OCI-M2 (cell line): ENCODE measurements around the gene OR10H3.
"Not testable (repeated sequence)": the region's sequence is repeated elsewhere in the genome, so short reads cannot be mapped to it uniquely, and the experiment has no call there.

Experiments
- DNase-seq: peaks from one replicate; lab custom pipeline; 2025; ENCODE audit not compliant: unreplicated experiment; lab: John Stamatoyannopoulos, UW

The OR10H3 gene, protein sequence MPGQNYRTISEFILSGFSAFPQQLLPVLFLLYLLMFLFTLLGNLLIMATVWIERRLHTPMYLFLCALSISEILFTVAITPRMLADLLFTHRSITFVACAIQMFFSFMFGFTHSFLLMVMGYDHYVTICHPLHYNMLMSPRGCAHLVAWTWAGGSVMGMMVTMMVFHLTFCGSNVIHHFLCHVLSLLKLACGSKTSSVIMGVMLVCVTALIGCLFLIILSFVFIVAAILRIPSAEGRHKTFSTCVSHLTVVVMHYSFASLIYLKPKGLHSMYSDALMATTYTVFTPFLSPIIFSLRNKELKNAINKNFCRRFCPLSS

DNA sequence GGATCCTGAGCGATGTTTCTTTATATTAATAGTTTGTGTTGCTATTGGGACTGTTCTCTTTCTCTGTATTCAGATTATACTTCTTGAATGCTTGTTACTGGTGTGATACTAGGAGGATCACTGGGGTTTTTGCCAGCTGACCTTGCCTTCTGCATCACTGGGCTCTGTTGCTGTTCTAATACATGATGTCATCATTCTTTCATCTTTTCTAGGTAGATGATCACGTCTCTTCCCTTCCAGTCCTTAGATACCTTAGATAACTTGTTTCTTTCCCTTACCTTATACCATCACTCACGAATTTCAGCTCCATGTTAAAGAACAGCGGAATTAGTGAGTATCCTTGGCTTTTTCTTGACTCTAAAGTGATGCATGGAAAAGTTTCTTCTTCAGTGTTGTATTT, at the start of gene OR10H3:
Gene OR10H3 (plus strand): TSS at position 264 of the 400 bp plus-strand sequence. CDS start 3,408 bp downstream, outside the sequence.
- DNase-seq = no peak

DNA sequence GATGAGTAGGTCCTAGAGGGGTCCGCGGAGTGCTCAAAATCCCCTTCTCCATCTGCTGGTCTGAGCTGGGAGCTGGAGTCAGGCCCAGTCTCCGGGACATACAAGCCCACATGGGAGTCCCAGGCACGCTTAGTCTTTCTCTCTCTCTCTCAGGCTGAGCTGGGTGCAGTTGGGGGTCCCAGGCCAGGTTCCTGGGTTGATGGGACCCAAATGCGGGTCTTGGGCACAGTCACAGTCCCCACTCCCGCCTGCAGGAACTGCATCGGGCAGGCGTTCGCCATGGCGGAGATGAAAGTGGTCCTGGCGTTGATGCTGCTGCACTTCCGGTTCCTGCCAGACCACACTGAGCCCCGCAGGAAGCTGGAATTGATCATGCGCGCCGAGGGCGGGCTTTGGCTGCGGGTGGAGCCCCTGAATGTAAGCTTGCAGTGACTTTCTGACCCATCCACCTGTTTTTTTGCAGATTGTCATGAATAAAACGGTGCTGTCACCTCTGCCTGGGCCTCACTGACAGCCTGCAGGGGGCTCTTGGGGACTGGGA, 41.1 kb upstream of the OR10H3 start:
- DNase-seq = no peak

DNA sequence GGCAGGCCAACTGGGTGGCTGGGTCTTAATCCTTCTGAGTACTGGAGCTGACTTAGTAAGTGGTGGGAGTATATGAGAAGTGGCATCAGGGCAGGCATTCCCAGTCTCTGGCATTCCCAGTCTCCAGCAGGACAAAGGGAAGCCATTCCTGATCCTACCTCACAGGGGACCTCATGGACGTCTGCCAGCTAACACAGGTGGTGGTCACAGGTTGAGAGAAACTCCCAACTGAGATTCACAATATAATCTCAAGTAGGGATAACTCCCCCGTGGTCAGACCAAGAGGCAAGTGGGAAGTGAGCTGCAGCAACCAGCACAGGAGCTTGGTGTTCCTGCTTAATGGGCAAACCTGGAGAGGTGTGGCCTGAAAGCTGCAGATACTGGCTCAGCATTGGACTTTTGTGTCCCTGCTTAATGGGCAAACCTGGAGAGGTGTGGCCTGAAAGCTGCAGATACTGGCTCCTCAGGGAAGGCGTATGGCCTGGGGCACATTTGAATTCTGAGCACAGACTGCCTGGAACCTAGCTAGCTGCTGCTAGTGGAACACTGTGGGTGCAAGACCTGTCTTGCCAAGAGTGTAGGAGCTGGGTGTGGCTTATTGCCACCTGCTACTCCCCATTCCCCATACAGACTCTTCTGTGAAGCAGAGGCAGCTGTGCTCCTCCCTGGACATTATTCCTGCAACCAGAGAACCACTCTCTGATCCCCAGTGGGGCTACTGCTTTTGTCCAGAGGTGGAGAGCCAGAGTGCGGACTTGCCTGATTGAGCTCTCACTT, 35.8 kb upstream of the OR10H3 start:
- no peak for DNase-seq

DNA sequence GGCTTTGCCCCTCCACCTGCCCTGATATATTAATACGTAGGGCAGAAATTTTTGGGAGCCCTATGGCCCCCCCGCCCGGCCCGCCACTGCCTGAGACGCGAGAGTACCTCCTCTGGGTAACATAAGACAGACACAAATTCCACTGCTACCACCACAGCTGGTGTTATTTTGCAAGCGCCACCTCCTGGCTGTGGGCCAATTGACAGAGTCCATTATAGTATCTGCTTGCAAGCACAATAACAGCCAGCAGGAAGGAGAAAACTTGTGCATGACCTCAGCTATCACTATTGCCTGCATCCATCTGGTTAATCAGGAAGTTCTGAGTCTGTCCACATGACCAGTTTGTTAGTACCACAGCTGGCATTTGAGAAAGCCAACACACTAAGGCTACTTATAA, 35.3 kb upstream of the OR10H3 start:
- no peak for DNase-seq

DNA sequence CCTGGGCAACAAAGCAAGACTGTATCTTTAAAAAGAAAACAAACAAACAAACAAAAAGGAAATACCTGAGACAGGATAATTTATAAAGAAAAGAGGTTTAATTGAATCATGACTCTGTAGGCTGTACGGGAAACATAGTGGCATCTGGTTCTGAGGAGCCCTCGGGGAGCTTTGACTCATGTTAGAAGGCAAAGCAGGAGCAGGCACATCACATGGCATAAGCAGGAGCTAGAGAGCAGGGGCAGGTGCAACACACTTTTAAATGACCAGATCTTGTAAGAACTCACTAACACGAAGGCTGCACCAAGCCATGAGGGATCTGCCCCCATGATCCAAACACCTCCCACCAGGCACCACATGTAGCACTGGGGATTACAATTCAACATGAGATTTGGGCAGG, 23.1 kb upstream of the OR10H3 start:
- DNase-seq = no peak

DNA sequence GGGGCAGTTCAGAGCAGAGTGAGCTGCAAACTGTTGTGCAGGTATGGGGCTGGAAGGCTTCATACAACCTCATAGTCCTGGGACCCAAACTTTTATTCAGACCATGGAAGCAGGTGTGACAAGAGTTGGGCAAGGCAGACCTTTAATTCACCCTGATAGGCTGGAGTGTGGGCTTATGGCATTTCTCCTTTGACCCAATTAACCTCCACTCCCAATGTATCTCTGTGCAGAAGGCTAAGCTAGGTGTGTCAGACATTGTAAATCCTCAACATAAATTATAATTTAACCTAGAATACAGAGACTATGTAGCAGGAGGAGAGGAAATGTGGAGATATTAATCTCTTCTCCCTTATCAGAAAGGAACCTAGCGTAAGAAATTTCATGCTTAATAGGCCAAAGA, 22.1 kb upstream of the OR10H3 start:
- DNase-seq = no peak

DNA sequence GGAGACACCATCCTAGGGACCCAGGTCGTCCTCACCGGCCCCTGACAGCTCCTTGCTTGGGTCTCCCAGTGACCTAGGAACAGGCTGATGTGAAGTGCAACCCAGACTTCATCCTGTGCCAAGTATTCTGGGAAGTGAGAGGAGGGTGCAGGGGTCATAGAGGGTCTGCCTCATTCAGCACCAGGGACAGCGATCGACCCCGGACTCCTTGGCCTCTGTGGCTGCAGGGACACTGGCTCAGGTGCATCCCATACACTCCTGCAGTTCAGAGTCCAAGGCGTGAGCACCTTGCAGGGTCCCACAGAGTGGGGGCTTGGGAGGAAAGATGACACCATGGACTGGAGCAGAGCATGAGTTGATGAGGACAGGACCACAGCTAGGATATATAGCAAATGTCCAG, 20.0 kb upstream of the OR10H3 start:
- no peak for DNase-seq

DNA sequence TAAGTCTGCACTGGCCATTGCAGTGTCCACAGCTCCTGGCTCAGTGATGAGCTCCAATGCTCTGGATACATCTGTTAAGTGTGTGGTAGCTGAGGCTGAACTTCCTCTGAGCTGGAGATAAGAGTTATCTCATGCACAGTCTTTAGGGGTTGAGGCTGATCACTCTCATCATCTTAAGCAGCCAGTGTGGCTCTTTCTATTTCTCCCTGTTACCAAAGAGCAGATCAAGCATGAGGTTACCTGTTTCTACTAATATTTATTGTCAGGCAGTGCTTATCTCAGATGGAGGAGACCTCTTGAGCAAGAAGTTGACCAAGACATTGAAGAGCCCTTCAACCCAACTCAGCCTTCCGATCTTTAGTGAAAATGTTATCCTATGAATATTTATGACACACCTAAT, 16.5 kb upstream of the OR10H3 start:
- DNase-seq = no peak

DNA sequence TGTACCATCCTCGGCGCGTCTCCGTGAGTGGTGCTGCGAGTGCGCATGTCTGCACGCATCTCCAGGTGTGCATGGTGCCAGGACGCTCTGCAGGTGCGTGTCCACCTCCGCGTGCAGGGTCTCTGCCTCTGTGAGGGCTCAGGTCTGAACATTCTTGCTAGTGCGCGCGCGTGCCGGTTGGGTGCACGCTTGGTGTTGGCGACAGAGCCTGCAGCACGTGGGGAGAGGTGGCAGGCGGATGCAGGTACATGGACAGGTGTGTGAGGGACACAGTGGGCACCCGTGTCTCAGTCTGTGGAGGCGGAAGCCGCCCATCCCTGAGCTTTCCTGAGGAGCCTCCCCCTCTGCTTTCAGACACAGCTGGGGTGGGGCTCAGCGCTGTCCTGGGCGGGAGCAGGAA, 14.8 kb upstream of the OR10H3 start:
- no peak for DNase-seq

DNA sequence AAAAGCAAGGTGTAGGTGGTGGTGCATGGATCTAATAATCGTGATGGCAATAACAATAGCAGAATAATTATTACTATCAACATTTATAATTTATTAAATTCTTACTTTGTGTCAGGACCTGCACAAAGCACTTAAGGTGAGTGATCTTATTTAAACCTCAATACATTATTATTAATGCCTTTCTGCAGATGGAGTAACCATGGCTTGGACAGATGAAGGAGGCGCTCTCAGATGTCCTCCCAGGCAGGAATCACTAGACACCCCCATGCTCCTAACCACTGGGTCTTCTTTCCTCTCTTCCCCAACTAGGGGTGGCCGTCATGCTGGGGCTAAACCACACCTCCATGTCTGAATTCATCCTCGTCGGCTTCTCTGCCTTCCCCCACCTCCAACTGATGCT, 10.1 kb upstream of the OR10H3 start, which contains the start of gene OR10H2:
Gene OR10H2 (plus strand): TSS at position 301 of the 400 bp plus-strand sequence. CDS start 20 bp downstream, at position 321.
- DNase-seq = no peak

DNA sequence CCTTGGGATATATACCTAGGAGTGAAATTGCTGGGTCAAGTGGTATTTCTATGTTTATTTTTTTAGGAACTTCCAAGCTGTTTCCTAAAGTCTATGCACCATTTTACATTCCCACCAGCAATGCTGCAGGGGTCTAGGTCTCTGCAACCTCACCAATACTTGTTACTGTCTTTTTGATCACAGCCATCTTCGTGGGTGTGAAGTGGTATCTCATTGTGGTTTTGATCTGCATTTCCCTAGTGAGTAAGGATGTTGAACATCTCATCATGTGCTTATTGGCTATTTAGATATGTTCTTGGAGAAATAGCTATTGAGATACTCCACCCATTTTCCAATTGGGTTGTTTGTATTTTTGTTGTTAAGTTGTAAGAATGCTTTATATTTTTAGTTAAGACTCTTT, 7.2 kb upstream of the OR10H3 start:
- DNase-seq = no peak

DNA sequence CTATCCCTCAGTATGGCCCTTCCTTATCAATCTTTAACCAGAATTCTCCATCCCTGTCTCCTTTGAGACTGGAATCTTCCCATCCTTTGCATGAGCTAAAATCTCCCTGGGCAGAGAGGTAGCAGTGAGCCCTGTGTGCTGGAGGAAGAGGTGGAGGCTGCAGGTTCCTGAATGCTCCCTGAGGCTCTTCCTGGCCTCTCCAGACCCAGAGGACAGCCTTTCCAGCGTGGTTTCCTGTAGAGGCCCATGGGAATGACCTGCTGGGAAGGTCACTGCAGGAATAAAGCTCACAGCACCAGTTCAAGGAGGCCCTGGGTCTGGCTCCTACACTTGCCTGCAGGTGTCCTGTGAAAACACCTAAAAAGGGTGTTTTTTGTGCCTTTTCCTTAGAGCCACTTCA, 5.4 kb upstream of the OR10H3 start:
- DNase-seq = no peak

DNA sequence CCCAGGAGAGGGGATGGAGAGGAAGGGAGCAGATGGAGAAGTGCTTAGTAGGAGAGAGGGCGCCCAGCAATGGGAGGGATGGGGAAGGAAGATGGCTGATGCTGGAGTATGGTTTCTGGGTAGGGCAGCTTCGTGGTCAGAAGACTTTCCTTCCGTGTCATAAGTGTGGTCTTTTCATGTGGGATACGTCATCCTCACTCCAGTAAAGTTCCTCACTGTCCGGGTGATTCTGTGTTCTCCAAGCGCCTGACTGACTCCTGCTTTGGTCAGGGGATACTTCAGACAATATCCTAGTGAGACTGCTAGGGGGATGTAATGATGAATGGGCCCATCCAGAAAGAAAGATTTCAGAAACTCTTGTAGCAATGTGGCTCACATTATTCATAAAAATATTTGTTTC, 3.9 kb upstream of the OR10H3 start:
- DNase-seq = no peak

DNA sequence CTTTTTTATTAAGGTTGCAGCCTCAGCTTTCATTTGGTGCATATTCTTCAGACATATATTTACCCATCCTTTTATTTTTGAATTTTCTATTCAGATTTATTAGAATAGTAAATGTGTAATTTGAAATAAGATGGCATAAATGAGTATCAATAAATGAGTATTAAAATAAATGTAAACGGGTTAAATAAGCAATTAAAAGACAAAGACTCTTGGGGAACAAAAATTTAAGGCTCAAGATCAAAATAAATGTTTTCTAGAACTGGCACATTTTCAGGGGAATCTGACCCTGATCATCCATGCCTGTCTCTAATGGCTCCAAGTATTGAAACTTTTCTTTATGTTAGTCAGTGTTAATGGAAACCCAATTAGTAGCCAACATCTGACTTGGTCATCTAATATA, 3.0 kb downstream of the OR10H3 start:
- DNase-seq = no peak

DNA sequence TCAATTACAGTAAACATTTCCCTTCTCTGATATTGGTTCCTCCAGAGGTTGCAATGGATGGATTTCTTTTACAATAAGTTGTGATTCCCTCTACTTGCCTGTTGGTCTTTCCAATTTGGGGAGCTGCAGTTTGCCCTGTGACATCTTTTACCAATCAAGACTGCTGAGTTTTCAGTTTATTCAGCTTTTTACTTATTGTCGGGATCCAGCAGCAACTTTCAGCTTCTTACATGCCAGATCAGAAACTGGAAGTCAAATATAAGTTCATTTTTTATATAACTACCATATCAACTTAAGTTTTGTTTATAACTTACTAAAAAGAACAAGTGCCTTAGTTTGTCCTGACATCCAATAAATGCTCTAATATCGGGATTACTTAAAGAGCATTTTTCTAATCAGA, 10.5 kb downstream of the OR10H3 start:
- DNase-seq = no peak

DNA sequence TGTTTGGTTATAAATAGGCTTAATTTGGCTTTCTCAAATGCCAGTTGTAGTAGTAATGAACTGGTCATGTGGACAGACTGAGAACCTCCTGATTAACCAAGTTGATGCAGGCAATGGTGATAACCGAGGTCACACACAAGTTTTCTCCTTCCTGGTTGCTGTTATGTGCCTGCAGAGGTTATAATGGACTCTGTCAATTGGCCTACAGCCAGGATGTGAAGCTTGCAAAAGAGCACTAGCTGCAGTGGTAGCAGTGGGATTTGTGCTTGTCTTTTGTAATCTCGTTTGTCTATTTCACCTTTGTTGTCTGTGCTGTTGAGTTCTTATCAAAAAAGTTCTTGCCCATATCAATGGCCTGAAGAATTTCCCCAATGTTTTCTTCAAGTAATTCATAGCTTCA, 20.6 kb downstream of the OR10H3 start:
- no peak for DNase-seq

DNA sequence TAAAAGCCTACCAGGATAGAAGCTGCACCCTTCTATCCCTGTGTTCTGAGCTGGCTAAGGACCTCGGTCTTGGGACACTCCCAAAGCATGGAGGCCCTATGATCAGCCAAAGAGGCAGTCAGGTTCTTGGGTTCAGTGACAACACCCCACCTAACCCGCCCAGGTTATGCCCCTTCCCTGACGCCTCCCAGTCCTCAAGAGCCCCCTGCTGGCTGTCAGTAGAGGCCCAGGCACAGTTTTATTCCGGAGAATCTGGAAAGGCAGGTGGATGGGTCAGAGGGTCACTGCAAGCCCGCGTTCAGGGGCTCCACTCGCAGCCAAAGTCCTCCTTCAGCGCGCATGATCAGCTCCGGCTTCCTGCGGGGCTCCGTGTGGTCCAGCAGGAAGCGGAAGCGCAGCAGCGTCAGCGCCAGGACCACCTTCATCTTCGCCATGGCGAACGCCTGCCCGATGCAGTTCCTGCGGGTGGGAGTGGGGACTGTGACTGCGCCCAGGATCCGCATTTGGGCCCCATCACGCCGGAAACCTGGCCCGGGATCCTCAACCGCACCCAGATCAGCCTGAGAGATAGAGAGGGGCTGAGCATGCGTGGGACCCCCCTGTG, 22.3 kb downstream of the OR10H3 start:
- DNase-seq = no peak

DNA sequence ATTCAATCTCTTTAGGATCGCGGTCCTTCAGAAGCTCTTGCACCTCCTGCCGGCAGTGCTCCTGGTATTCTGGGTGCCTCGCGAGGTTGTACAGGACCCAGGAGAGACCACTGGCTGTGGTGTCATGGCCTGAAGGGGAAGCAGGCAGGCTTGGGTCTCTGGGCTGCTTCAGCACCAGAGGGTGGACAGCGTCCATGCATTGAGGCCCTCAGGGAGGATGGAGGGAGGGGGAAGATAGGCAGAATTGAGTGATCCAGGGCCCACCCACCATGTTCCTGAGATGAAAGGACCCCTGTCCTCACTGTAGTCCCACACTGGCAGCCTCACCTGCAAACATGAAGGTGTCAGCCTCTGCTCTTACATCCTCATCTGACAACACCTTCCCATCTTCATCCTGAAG, 31.8 kb downstream of the OR10H3 start:
- no peak for DNase-seq

DNA sequence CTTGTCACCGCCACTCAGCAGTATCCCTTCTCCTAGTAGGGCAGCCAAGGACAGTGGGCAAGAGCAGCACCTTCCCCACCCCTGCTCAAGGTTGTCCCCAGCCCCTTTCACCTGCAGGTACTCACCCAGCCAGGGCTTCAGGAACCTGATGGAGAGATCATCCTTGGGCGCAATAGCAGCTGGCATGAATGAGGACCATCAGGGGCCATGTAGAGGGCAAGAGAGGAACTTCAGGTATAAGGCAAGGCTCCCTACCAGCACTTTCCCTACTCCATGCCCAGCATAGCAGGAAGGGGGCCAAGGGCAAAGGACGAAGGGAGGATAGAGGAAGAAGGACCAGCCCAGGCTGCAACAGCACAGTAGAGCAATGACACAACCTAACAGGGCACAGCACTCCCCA, 36.4 kb downstream of the OR10H3 start:
- DNase-seq = not testable (repeated sequence)

DNA sequence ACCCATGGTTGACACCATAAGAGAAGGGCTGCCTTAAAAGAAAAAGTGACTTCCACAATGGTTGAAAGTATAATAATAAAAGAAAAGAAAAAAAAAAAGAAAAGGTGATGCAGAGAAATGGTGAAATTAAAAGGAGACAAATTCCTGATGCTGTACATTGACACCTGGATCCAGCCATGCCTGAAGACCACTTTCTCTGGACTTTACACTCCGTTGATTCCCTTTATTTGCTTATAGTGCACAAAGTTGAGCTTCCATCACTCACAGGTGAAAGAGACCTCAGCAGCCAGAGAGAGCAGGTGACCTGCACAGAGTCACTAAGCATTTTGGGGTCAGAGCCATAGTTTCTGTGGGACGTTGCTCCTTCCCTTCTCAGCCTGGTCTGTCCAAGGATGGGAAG, 37.5 kb downstream of the OR10H3 start:
- no peak for DNase-seq

DNA sequence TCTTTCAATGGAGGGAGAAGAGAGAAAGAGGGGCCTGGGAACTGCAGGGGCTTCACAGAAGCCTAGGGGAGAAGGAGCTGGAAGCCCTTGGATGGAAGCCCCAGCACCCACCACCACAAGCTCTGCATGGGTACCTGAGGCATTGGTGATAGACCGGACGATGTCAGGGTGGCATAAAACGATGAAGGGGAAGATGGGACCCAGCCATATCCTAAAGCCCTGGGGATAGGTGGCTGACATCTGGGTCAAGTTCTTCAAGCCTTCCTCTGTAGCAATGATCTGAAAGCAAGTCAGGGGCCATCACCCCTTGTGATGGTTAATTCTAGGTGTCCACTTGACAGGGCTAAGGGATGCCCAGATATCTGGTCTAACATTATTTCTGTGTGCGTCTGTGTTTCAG, 38.5 kb downstream of the OR10H3 start:
- DNase-seq = no peak
